HepG2 (cell line): Measurements from ENCODE around the gene DHX16. TPM values are rescaled to one million over a fixed set of nuclear protein-coding genes. Genes with fewer than 3 reads are reported as not detected.

Experiments
- ELF4 ChIP-seq: sonication (generic); formaldehyde crosslinking; IDR thresholded peaks from 2 replicates; pipeline ENCODE4 v1.5.0; 2020; ENCODE audit warnings: missing genetic modification reagents, mild to moderate bottlenecking, moderate library complexity, borderline replicate concordance
- FOXA1 ChIP-seq, 2 experiments: fragments of 450-650 bp in 1 of 2; sonication (generic) in 1 of 2; formaldehyde crosslinking in 1 of 2; IDR thresholded peaks; 2 replicates each; pipeline versions ENCODE4 v1.4.0 to v1.6.1; 2016 to 2020; ENCODE audit warnings: missing genetic modification reagents in 1 of 2
- GATAD2A ChIP-seq: IDR thresholded peaks from 2 replicates; pipeline ENCODE4 v1.6.1; 2016
- KAT8 ChIP-seq: IDR thresholded peaks from 2 replicates; pipeline ENCODE4 v1.6.1; 2016; ENCODE audit warnings: missing genetic modification reagents, missing compliant biosample characterization
- NONO ChIP-seq, 2 experiments: fragments of 450-650 bp in 1 of 2; sonication (generic) in 1 of 2; formaldehyde crosslinking in 1 of 2; IDR thresholded peaks in 1 of 2; conservative IDR thresholded peaks in 1 of 2; 2 replicates each; pipeline versions ENCODE4 v1.6.1 to v1.8.0; 2017 to 2022; ENCODE audit warnings: mild to moderate bottlenecking in 1 of 2, missing genetic modification reagents in 1 of 2, moderate library complexity in 1 of 2
- RAD51 ChIP-seq: fragments of 450-650 bp; IDR thresholded peaks from 2 replicates; pipeline ENCODE4 v1.6.1; 2016; ENCODE audit warnings: borderline replicate concordance
- RCOR2 ChIP-seq: IDR thresholded peaks from 2 replicates; pipeline ENCODE4 v1.6.1; 2016; ENCODE audit warnings: missing biosample characterization, missing genetic modification reagents
- SALL1 ChIP-seq: sonication (generic); formaldehyde crosslinking; IDR thresholded peaks from 2 replicates; pipeline ENCODE4 v1.8.0; 2022; ENCODE audit warnings: mild to moderate bottlenecking, missing genetic modification reagents
- ZNF18 ChIP-seq: sonication (generic); formaldehyde crosslinking; IDR thresholded peaks from 2 replicates; pipeline ENCODE4 v1.8.0; 2022; ENCODE audit warnings: mild to moderate bottlenecking, missing genetic modification reagents; ENCODE audit not compliant: insufficient replicate concordance
- ZNF407 ChIP-seq: sonication (generic); formaldehyde crosslinking; IDR thresholded peaks from one replicate; pipeline ENCODE4 v1.5.1; 2020; ENCODE audit warnings: mild to moderate bottlenecking, missing genetic modification reagents; ENCODE audit errors: not compliant biosample characterization
- polyA plus RNA-seq, 8 experiments: library from polyadenylated mRNA; depleted of rRNA in 3 of 8; stranded (reverse) in 7 of 8; unstranded in 1 of 8; fragments of >200 nt; fragmentation: Illumina TruSeq in 4 of 8; extraction: Trizol in 4 of 8; gene quantifications; 2 replicates each; pipeline versions ENCODE4 v1.2.1 to v1.2.3, GENCODE V29; 2011 to 2016; ENCODE audit warnings: low read depth in 4 of 8, missing spikeins in 1 of 8, mixed read lengths in 1 of 8; ENCODE audit not compliant: insufficient read depth in 1 of 8
- total RNA-seq, 5 experiments: library from RNA; depleted of rRNA; stranded (reverse); fragments of >200 nt; fragmentation: Illumina TruSeq; extraction: Trizol; gene quantifications; 2 replicates each; pipeline ENCODE4 v1.2.3, GENCODE V29; 2016; ENCODE audit warnings: low read depth in 1 of 5
- TF ChIP-seq, protein P1 (sequence below): sonication (generic); formaldehyde crosslinking; IDR thresholded peaks from 2 replicates; pipeline ENCODE4 v1.4.0; 2020; ENCODE audit warnings: missing genetic modification reagents
- TF ChIP-seq, protein P2 (sequence below): sonication (generic); formaldehyde crosslinking; IDR thresholded peaks from 2 replicates; pipeline ENCODE4 v1.5.0; 2020; ENCODE audit warnings: mild to moderate bottlenecking, missing genetic modification reagents

The DHX16 gene
- total and polyA plus RNA-seq, 2 of the 13 experiments (the other 11 are each of a cell fraction or from before 2014, with no cell fraction given), result 57.0 to 58.5 TPM

- TF ChIP-seq ZNF407 (peak; percentile 23), RAD51 (no peak), ELF4 (CRISPR knock-in tag) (peak; percentile 95), RCOR2 (CRISPR knock-in tag) (no peak), SALL1 (CRISPR knock-in tag) (peak; percentile 84), KAT8 (CRISPR knock-in tag) (peak; percentile 88), ZNF18 (no peak), GATAD2A (CRISPR knock-in tag) (peak; percentile 28), NONO (IDR thresholded peaks at IDR 0.05) (no peak), NONO (CRISPR knock-in tag; conservative IDR thresholded peaks at IDR 0.05) (0 out of 2 replicates have a peak, but pooled peaks have one; percentile 32), FOXA1 (IDR thresholded peaks at IDR 0.05) (no peak), FOXA1 (CRISPR knock-in tag; IDR thresholded peaks at IDR 0.05) (no peak)
- TF ChIP-seq, protein P1, sequence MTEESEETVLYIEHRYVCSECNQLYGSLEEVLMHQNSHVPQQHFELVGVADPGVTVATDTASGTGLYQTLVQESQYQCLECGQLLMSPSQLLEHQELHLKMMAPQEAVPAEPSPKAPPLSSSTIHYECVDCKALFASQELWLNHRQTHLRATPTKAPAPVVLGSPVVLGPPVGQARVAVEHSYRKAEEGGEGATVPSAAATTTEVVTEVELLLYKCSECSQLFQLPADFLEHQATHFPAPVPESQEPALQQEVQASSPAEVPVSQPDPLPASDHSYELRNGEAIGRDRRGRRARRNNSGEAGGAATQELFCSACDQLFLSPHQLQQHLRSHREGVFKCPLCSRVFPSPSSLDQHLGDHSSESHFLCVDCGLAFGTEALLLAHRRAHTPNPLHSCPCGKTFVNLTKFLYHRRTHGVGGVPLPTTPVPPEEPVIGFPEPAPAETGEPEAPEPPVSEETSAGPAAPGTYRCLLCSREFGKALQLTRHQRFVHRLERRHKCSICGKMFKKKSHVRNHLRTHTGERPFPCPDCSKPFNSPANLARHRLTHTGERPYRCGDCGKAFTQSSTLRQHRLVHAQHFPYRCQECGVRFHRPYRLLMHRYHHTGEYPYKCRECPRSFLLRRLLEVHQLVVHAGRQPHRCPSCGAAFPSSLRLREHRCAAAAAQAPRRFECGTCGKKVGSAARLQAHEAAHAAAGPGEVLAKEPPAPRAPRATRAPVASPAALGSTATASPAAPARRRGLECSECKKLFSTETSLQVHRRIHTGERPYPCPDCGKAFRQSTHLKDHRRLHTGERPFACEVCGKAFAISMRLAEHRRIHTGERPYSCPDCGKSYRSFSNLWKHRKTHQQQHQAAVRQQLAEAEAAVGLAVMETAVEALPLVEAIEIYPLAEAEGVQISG (CRISPR knock-in tag), result peak; percentile 76
- TF ChIP-seq, protein P2, sequence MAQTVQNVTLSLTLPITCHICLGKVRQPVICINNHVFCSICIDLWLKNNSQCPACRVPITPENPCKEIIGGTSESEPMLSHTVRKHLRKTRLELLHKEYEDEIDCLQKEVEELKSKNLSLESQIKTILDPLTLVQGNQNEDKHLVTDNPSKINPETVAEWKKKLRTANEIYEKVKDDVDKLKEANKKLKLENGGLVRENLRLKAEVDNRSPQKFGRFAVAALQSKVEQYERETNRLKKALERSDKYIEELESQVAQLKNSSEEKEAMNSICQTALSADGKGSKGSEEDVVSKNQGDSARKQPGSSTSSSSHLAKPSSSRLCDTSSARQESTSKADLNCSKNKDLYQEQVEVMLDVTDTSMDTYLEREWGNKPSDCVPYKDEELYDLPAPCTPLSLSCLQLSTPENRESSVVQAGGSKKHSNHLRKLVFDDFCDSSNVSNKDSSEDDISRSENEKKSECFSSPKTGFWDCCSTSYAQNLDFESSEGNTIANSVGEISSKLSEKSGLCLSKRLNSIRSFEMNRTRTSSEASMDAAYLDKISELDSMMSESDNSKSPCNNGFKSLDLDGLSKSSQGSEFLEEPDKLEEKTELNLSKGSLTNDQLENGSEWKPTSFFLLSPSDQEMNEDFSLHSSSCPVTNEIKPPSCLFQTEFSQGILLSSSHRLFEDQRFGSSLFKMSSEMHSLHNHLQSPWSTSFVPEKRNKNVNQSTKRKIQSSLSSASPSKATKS (CRISPR knock-in tag), result no peak
Observed at GRCh38 chr6:30617565-30618269, 55.1 kb downstream of the DHX16 start, which contains the start of gene MRPS18B (continued).
